HG03066 (cell line): ENCODE results near the gene CACNG4.
"Not testable (repeated sequence)": the region's sequence is repeated elsewhere in the genome, so short reads cannot be mapped to it uniquely, and the experiment has no call there.

Experiments used
- ATAC-seq: cut with Tn5 transposase; IDR thresholded peaks from one replicate; pipeline ENCODE4 v1.9.1; 2021; ENCODE audit warnings: low read depth; ENCODE audit not compliant: unreplicated experiment

The CACNG4 gene

GRCh38 chr17:66960613-66961012 is 3.9 kb upstream of the CACNG4 start:
- ATAC-seq: no peak

GRCh38 chr17:66963521-66963908 is 992 bp upstream of the CACNG4 start:
- ATAC-seq: no peak

DNA sequence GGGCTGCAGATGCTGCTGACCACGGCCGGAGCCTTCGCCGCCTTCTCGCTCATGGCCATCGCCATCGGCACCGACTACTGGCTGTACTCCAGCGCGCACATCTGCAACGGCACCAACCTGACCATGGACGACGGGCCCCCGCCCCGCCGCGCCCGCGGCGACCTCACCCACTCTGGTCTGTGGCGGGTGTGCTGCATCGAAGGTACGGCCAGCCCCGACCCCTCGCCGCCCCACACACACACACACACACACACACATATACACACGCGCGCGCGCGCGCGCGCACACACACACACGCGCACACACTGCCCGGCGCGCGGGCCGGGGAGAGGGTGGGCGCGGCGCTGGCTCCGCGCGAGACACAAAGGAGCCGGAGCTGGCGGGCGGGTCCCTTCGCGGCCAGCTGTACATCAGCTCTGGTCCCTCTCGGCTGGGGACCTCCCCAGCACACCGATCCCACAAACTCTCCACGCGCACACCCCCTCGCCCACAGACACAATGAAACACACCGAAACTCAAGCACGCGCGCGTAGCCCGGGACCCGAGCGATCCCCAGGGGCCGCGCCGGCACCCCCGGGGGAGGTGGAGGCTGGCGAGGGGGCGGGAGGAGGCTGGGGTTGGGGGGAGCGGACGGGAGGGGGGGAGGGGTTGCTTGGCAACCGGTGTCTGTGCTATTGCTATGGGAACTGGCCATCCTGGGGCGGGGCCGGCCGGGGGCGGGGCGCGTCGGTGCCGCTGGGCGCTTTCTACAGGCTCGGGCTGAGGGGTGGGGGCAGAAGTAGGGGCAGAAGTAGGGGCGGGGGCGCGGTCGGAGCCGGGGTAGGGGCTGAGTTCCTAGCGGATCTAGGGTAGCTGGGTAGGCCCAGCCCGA is 658 bp downstream of the CACNG4 start:
- no peak for ATAC-seq

DNA sequence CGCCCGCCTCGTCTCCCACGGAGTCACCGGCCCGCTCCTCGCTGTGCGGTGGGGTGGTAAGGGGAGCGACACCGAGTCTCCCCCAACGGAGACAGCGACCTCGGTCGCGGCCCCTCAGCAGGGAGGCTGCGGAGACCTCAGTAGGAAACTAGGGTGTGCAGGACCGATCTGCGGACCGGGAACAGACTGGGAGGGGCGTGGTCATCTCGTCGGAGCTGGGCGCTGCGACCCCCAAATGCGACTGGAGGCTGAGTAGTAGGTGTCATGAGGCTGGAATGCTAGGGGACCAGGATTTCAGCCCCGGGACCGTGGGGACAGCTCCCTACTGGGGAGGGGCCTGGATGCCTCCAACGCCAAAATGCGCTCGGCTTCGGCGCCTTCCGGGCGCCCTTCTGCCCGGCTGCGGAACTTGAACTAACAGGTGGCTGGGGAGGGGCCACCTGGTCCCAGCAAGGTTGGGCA is 1.3 kb downstream of the CACNG4 start:
- no peak for ATAC-seq

DNA sequence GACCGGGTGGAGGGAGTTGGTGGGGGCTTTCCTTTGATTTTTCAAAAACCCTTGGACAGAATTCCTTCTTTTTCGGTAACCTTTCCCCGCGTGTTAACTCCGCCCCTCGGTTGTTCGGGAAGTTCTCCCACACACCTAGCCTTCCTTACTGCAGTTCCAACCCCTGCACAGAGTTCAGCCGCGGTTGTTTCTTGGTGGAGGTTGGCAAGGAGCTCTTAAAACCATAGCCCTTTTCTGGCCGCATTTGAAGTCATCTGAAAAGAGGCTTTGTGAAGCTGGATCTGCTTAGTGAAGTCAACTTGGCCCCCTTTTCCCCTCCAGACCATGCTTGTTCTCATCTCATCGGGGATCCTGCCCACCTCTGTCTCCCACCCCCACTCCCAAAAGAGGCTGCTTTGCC is 1.8 kb downstream of the CACNG4 start:
- ATAC-seq: no peak

GRCh38 chr17:66966704-66967418 is 2.4 kb downstream of the CACNG4 start:
- ATAC-seq: no peak

GRCh38 chr17:66967837-66968543 is 3.5 kb downstream of the CACNG4 start:
- no peak for ATAC-seq

DNA sequence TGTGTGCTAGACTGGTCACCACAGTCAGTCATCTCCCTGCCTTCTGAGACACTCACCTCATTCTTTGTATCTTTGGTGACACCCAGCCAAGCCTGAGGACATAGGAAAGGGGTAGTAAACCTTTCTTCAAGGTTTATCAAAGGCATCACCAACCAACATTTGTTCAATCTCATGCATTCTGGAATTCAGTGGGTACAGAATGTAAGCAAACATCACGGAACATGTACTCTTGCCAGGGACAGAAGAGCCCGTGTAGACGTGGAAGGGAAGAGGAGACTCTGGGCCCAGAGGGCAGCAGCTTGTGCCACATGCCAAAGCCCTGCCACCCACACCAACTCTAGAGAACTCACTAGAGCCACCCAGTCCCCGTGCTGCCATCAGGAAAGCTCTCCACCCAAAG is 4.4 kb downstream of the CACNG4 start:
- no peak for ATAC-seq

DNA sequence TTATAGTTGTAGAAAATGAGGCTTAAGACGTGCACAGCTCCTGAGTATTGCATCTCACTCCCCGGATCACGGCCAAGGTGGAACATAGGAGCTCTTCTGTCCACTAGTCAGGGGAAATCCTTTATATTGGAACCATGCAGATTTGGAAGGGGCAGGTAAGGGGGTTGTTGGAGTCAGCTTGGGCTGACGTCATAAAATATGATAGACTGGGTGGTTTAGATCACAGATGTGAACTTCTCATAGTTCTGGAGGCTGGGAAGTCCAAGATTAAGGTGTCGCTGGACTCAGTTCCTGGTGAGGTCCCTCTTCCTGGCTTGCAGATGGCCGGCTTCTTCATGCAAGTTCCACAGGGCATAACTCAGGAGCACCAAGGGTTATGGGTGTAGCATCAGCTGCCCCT is 5.6 kb downstream of the CACNG4 start:
- no peak for ATAC-seq

DNA sequence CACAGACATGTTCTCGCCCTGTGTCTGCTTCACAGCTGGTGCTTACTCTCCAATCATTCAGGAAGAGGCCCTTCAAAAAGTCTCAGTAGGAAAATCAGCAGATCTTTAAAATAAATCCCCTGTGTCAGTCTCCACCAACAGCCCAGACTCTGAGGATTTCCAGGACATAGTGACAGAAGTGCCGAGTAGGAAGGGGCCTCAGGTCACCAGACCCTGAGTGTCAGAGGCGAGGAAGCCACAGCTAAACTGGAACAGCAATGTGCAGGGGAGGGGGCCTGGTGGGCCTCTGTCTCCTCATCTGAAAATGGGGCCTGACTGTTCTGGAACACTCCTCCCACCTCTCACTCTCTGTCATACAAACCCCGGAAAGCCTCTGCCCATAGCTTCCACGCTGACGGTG is 6.3 kb downstream of the CACNG4 start:
- no peak for ATAC-seq

DNA sequence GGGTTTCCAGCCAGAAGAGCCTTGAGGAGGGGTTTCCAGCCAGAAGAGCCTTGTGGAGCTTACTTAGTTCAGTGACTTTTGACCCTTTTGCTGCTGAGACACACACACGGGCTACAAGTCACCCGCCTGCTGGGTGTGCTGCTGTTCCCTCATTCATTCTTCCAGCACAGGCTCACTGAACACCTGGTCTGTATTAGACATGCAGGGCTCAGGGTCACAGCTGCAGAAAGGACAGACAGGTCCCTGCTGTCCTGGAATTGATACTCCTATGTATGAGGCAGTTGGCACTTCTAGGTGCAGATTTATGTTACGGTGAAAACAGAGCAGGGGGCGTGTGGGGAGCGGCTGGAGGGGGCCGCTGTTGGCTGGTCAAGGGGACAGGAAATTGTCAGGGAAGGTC is 6.8 kb downstream of the CACNG4 start:
- ATAC-seq: no peak

DNA sequence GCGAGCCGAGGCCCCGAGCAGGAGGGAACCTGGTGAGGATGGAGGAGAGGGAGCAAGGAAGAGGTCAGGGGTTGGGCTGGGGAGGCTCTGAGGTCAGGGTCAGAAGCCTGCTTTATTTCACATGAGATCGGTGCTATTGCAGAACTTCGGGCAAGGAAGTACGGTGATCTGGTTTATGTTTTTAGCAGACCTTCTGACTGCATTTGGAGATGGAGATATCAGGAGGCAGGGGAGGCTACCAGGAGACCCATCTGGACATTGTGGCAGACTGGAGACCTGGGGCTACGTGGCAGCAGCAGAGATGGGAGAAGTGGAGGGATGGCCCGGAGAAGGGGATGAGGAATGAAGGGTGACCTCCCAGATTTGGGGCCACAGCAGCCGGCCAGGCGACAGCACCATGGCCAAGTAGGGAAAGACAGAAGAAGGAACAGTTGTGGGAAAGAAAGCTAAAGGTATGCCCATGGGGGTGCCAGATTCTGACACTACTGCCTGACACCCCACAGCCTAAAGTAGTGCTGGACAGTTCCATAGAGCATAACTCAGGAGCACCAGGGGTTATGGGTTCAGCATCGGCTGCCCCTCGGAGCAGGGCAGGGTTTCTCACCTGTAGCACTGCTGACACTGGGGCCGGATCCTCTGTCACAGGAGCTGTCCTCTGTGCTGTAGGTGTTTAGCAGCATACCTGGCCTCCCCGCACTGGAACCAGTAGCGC is 7.4 kb downstream of the CACNG4 start:
- ATAC-seq: no peak

- not testable (repeated sequence) for ATAC-seq
Measured at GRCh38 chr17:66972442-66972830, 7.9 kb downstream of the CACNG4 start.

GRCh38 chr17:66975188-66975587 is 10.7 kb downstream of the CACNG4 start:
- no peak for ATAC-seq

GRCh38 chr17:66975614-66976378 is 11.3 kb downstream of the CACNG4 start:
- ATAC-seq: no peak

DNA sequence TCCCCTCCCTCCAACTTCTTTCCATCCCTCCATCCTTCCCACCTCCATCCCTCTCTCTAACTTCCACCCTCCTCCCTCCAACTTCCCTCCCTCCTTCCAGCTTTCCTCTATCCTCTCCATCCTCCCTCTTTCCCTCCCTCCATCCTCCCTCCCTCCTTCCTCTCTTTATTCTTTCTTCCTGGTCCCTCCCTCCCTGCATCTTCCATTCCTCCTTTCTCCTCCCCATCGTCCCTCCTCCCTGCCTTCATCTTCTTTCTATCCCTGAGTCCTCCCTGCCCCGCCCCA is 11.8 kb downstream of the CACNG4 start:
- no peak for ATAC-seq

DNA sequence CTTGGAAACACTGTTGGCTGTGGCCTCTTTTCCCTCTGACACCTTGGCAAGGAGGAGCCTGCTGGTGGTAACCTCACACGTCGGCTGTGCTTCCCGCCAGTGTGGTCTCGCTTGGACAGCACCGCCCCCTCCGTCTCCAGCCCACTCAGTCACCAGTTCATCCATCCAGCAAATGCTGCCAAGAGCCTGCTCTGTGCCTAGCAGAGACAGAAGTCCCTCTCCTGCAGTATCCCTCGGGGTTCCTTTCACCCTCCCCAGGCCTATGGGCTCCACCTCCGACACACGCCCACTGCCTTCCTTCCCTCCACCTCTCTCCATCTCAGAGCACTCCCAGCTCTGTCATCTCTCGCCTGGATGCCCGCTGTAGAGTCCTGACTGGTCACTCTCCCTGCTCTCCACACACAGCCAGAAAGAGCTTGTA is 12.3 kb downstream of the CACNG4 start:
- no peak for ATAC-seq

DNA sequence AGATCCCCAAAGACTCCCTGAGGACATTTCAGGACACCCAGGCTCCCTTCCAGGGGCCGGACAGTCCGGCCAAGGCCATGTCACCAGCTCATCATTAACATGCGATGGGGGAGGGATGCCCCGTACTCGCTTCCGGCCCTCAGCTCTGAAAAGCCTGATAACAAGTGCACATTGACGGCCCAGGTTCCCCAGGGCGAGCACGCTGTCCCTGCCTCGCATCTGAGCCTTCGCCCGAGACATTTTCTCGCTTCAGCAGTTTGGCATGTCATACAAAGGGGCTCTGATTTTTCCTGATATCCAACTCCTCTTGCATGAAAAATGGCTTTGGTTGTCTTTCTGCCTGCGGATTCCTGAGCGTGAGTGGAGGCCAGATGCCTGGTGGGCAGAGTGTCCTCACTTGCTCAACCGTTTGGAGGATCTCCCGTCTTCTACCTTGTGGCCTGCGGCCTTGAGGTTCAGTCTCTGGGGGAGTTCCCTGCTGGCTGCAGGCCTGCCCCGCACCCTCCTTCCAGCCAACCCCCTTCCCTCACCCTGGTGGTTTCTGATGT is 14.1 kb downstream of the CACNG4 start:
- no peak for ATAC-seq

DNA sequence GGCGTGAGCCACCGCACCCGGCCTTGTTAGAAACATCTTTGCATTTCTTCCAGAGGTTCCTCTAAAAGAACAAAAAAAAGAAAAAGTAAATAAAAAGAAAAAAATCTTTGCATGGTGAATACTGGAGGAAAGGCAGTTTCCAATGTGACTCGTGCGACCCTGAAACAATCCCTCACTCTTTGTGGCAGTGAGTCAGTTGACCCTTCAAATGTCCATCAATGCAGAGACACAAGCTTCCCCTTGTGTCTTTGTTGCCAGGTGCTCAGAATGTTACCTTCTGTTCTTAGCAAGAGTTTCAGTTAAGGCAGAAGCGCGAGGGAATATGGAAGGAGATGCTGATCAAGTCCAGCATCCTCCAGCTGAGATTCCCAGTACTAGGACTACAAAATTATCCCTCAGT is 16.4 kb downstream of the CACNG4 start:
- no peak for ATAC-seq

GRCh38 chr17:66981983-66982508 is 17.5 kb downstream of the CACNG4 start:
- no peak for ATAC-seq
